ENCODE results near the gene RNF166. TPM values are rescaled to one million over a fixed set of nuclear protein-coding genes. Genes with fewer than 3 reads are reported as not detected.

Gene RNF166
- total RNA-seq, 1 donor from 2014 or later = 50.6 TPM

GRCh38 chr16:88662843-88663606, 43.2 kb downstream of the RNF166 start, which contains the start of gene MVD:
TSS of gene MVD (minus strand) at chr16:88663091. CDS start at chr16:88663080, 11 bp downstream.
- TF ChIP-seq CTCF (IDR thresholded peaks at IDR 0.05) = no peak
- no peaks in the 10 kb centered on the region for H3K9me3 ChIP-seq
- no peaks in the 10 kb centered on the region for H3K27me3 ChIP-seq
- peak within 1 kb of the TSS; percentile 78 for H3K4me3 ChIP-seq
- H3K36me3 ChIP-seq = no peaks in the 10 kb centered on the region
- H3K27ac ChIP-seq = peak within 1 kb of the TSS; percentile 85
- DNase-seq (peak; percentile 98), ATAC-seq (peak; percentile 99)
- intact Hi-C loops (cut with DNase I) = no loop called here
- H3K4me1 ChIP-seq = peaks cover 17% of the 10 kb centered on the region

GRCh38 chr16:88662222-88662842, 43.9 kb downstream of the RNF166 start:
- Histone ChIP-seq H3K36me3 (peaks cover 7% of the 10 kb centered on the region), H3K9me3 (no peaks in the 10 kb centered on the region), H3K27me3 (no peaks in the 10 kb centered on the region), H3K27ac (peak overlapping the region; percentile 85), H3K4me3 (peak overlapping the region; percentile 78), H3K4me1 (peaks cover 17% of the 10 kb centered on the region)
- peak; percentile 68 for DNase-seq
- ATAC-seq = no peak
- no peak for TF ChIP-seq CTCF (IDR thresholded peaks at IDR 0.05)
- intact Hi-C loops (cut with DNase I) = no loop called here

- H3K27ac ChIP-seq = no peak overlapping the region
- H3K36me3 ChIP-seq = peaks cover 13% of the 10 kb centered on the region
- no peak for TF ChIP-seq CTCF (IDR thresholded peaks at IDR 0.05)
- H3K4me3 ChIP-seq = peak overlapping the region; percentile 78
- H3K4me1 ChIP-seq = peaks cover 17% of the 10 kb centered on the region
- ATAC-seq (no peak), DNase-seq (no peak)
- no peaks in the 10 kb centered on the region for H3K27me3 ChIP-seq
- intact Hi-C loops (cut with DNase I) = no loop called here
- no peaks in the 10 kb centered on the region for H3K9me3 ChIP-seq
Measured at GRCh38 chr16:88661468-88661867, 44.7 kb downstream of the RNF166 start.

- no peaks in the 10 kb centered on the region for H3K9me3 ChIP-seq
- DNase-seq = no peak
- H3K27me3 ChIP-seq = no peaks in the 10 kb centered on the region
- ATAC-seq = no peak
- H3K4me1 ChIP-seq = peaks cover 13% of the 10 kb centered on the region
- intact Hi-C loops (cut with DNase I) = no loop called here
- H3K4me3 ChIP-seq = no peak overlapping the region
- H3K27ac ChIP-seq = no peak overlapping the region
- no peak for TF ChIP-seq CTCF (IDR thresholded peaks at IDR 0.05)
- peaks cover 34% of the 10 kb centered on the region for H3K36me3 ChIP-seq
Measured at GRCh38 chr16:88659160-88659559, 47.0 kb downstream of the RNF166 start.

GRCh38 chr16:88658714-88659113, 47.5 kb downstream of the RNF166 start:
- Histone ChIP-seq H3K4me1 (peaks cover 13% of the 10 kb centered on the region), H3K27ac (no peak overlapping the region), H3K4me3 (no peak overlapping the region), H3K36me3 (peaks cover 34% of the 10 kb centered on the region), H3K9me3 (no peaks in the 10 kb centered on the region), H3K27me3 (no peaks in the 10 kb centered on the region)
- intact Hi-C loops (cut with DNase I) = no loop called here
- DNase-seq (peak; percentile 60), ATAC-seq (no peak)
- TF ChIP-seq CTCF (IDR thresholded peaks at IDR 0.05) = no peak
